Skeletal muscle satellite cell (primary cell): Measurements from ENCODE around the gene SOCS6.
A peak's percentile ranks its signal among the peaks of the same experiment; 100 is the strongest.

ENCODE experiments used
- H3K27me3 ChIP-seq: 2 replicates; pipeline ENCODE4 v1.7.0; 2013; ENCODE audit warnings: low read length; ENCODE audit not compliant: control insufficient read depth, insufficient read depth
- H3K36me3 ChIP-seq: 2 replicates; pipeline ENCODE4 v1.7.0; 2013; ENCODE audit warnings: mild to moderate bottlenecking, control low read depth, low read length; ENCODE audit not compliant: insufficient read depth
- H3K4me1 ChIP-seq: 2 replicates; pipeline ENCODE4 v1.7.0; 2013; ENCODE audit warnings: low read length; ENCODE audit not compliant: control insufficient read depth, insufficient read depth
- H3K4me2 ChIP-seq: 2 replicates; pipeline ENCODE4 v1.7.0; 2013; ENCODE audit warnings: mild to moderate bottlenecking, low read length
- H3K4me3 ChIP-seq: 2 replicates; pipeline ENCODE4 v1.7.0; 2013; ENCODE audit warnings: low read length
- H3K9ac ChIP-seq: 2 replicates; pipeline ENCODE4 v1.7.0; 2013; ENCODE audit warnings: mild to moderate bottlenecking, low read depth, low read length, moderate library complexity
- H3K9me3 ChIP-seq: replicated peaks from 2 replicates; pipeline ENCODE4 v1.7.0; 2013; ENCODE audit warnings: mild to moderate bottlenecking, control low read depth, low read length

Gene SOCS6

GRCh38 chr18:70310560-70311320 is 21.9 kb downstream of the SOCS6 start:
- no peaks in the 10 kb centered on the region for H3K9me3 ChIP-seq
- H3K4me1 ChIP-seq = no peaks in the 10 kb centered on the region
- no peak overlapping the region for H3K9ac ChIP-seq
- H3K27me3 ChIP-seq = no peaks in the 10 kb centered on the region
- no peak overlapping the region for H3K4me2 ChIP-seq
- no peak overlapping the region for H3K4me3 ChIP-seq
- no peaks in the 10 kb centered on the region for H3K36me3 ChIP-seq

- H3K36me3 ChIP-seq = no peaks in the 10 kb centered on the region
- H3K27me3 ChIP-seq = no peaks in the 10 kb centered on the region
- no peak overlapping the region for H3K9ac ChIP-seq
- H3K4me2 ChIP-seq = no peak overlapping the region
- no peak overlapping the region for H3K4me3 ChIP-seq
- H3K4me1 ChIP-seq = no peaks in the 10 kb centered on the region
- H3K9me3 ChIP-seq = no peaks in the 10 kb centered on the region
Observed at GRCh38 chr18:70311726-70312125, 22.9 kb downstream of the SOCS6 start.

- H3K27me3 ChIP-seq = no peaks in the 10 kb centered on the region
- no peaks in the 10 kb centered on the region for H3K9me3 ChIP-seq
- H3K4me1 ChIP-seq = no peaks in the 10 kb centered on the region
- H3K36me3 ChIP-seq = no peaks in the 10 kb centered on the region
- H3K9ac ChIP-seq = no peak overlapping the region
- H3K4me3 ChIP-seq = no peak overlapping the region
- H3K4me2 ChIP-seq = no peak overlapping the region
Observed at GRCh38 chr18:70313640-70314039, 24.8 kb downstream of the SOCS6 start.

- H3K4me1 ChIP-seq = no peaks in the 10 kb centered on the region
- H3K27me3 ChIP-seq = no peaks in the 10 kb centered on the region
- H3K9ac ChIP-seq = no peak overlapping the region
- no peaks in the 10 kb centered on the region for H3K9me3 ChIP-seq
- H3K4me3 ChIP-seq = no peak overlapping the region
- H3K4me2 ChIP-seq = no peak overlapping the region
- H3K36me3 ChIP-seq = no peaks in the 10 kb centered on the region
Observed at GRCh38 chr18:70314151-70314782, 25.4 kb downstream of the SOCS6 start.

- no peaks in the 10 kb centered on the region for H3K27me3 ChIP-seq
- no peak overlapping the region for H3K4me2 ChIP-seq
- H3K4me1 ChIP-seq = peaks cover 7% of the 10 kb centered on the region
- no peak overlapping the region for H3K4me3 ChIP-seq
- H3K9me3 ChIP-seq = no peaks in the 10 kb centered on the region
- peaks cover 3% of the 10 kb centered on the region for H3K36me3 ChIP-seq
- H3K9ac ChIP-seq = no peak overlapping the region
Observed at GRCh38 chr18:70319187-70319586, 30.3 kb downstream of the SOCS6 start.

- Histone ChIP-seq H3K9ac (no peak overlapping the region), H3K4me1 (peaks cover 7% of the 10 kb centered on the region), H3K9me3 (no peaks in the 10 kb centered on the region), H3K4me3 (no peak overlapping the region), H3K4me2 (no peak overlapping the region), H3K36me3 (peaks cover 17% of the 10 kb centered on the region), H3K27me3 (no peaks in the 10 kb centered on the region)
Observed at GRCh38 chr18:70321616-70322015, 32.8 kb downstream of the SOCS6 start.

GRCh38 chr18:70322385-70322784 is 33.5 kb downstream of the SOCS6 start:
- Histone ChIP-seq H3K9me3 (no peaks in the 10 kb centered on the region), H3K4me1 (peaks cover 7% of the 10 kb centered on the region), H3K9ac (no peak overlapping the region), H3K4me3 (no peak overlapping the region), H3K4me2 (no peak overlapping the region), H3K36me3 (peaks cover 17% of the 10 kb centered on the region), H3K27me3 (no peaks in the 10 kb centered on the region)

GRCh38 chr18:70322928-70323327 is 34.1 kb downstream of the SOCS6 start:
- Histone ChIP-seq H3K27me3 (no peaks in the 10 kb centered on the region), H3K4me1 (peaks cover 7% of the 10 kb centered on the region), H3K4me3 (no peak overlapping the region), H3K9me3 (no peaks in the 10 kb centered on the region), H3K9ac (no peak overlapping the region), H3K4me2 (no peak overlapping the region), H3K36me3 (peaks cover 17% of the 10 kb centered on the region)

GRCh38 chr18:70324897-70325296 is 36.1 kb downstream of the SOCS6 start:
- Histone ChIP-seq H3K9me3 (no peaks in the 10 kb centered on the region), H3K9ac (no peak overlapping the region), H3K36me3 (peaks cover 20% of the 10 kb centered on the region), H3K4me1 (peaks cover 17% of the 10 kb centered on the region), H3K27me3 (no peaks in the 10 kb centered on the region), H3K4me2 (no peak overlapping the region), H3K4me3 (no peak overlapping the region)

- H3K4me3 ChIP-seq = no peak overlapping the region
- H3K9me3 ChIP-seq = no peaks in the 10 kb centered on the region
- peaks cover 18% of the 10 kb centered on the region for H3K36me3 ChIP-seq
- H3K4me1 ChIP-seq = peaks cover 17% of the 10 kb centered on the region
- no peak overlapping the region for H3K9ac ChIP-seq
- H3K4me2 ChIP-seq = no peak overlapping the region
- H3K27me3 ChIP-seq = no peaks in the 10 kb centered on the region
Observed at GRCh38 chr18:70326255-70326654, 37.4 kb downstream of the SOCS6 start.

- peaks cover 20% of the 10 kb centered on the region for H3K4me1 ChIP-seq
- H3K36me3 ChIP-seq = peaks cover 18% of the 10 kb centered on the region
- no peak overlapping the region for H3K9ac ChIP-seq
Observed at GRCh38 chr18:70328169-70328568, 39.3 kb downstream of the SOCS6 start.

GRCh38 chr18:70329071-70329470 is 40.2 kb downstream of the SOCS6 start:
- peaks cover 27% of the 10 kb centered on the region for H3K4me1 ChIP-seq
- H3K4me2 ChIP-seq = no peak overlapping the region
- no peaks in the 10 kb centered on the region for H3K9me3 ChIP-seq
- no peak overlapping the region for H3K4me3 ChIP-seq
- no peaks in the 10 kb centered on the region for H3K27me3 ChIP-seq
- H3K9ac ChIP-seq = peak overlapping the region; percentile 5
- H3K36me3 ChIP-seq = peaks cover 18% of the 10 kb centered on the region

More at GRCh38 chr18:70328169-70328568, 39.3 kb downstream of the SOCS6 start:
- no peak overlapping the region for H3K4me2 ChIP-seq
- no peaks in the 10 kb centered on the region for H3K9me3 ChIP-seq
- H3K4me3 ChIP-seq = no peak overlapping the region
- no peaks in the 10 kb centered on the region for H3K27me3 ChIP-seq
